Panc1 (cell line): ENCODE results near the gene PC. TPM values are rescaled to one million over a fixed set of nuclear protein-coding genes. Genes with fewer than 3 reads are reported as not detected.

Experiments used
- ATAC-seq: fragments of 200-7000 bp; cut with Tn5 transposase; 2 replicates; pipeline ENCODE4 v1.9.1; 2020; ENCODE audit warnings: mild to moderate bottlenecking, moderate library complexity
- BruUV-seq: library from RNA; stranded (reverse); fragments of 400-500 nt; replicated peaks from 2 replicates; lab custom pipeline; 2021; lab: Mats Ljungman, UMichigan
- CTCF ChIA-PET: fragments of 300-600 bp; sonication (Branson Sonifier 250); formaldehyde crosslinking; loops from one replicate; lab custom pipeline; 2022; ENCODE audit warnings: antibody characterized with exemption; lab: Charles Lee
- POLR2A ChIA-PET: fragments of 300-600 bp; sonication (Branson Sonifier 250); formaldehyde crosslinking; loops from one replicate; lab custom pipeline; 2022; ENCODE audit warnings: antibody characterized with exemption; lab: Charles Lee
- DNase-seq: peaks from one replicate; pipeline ENCODE4 v3.0.0-alpha.2; 2010; ENCODE audit warnings: low read depth, low spot score
- H3K27ac ChIP-seq: 2 replicates; pipeline ENCODE4 v1.5.1; 2011; ENCODE audit warnings: mild to moderate bottlenecking, low read length, inconsistent platforms
- H3K27me3 ChIP-seq: fragments of 200-500 bp; sonication (Bioruptor generic); 2 replicates; pipeline ENCODE4 v1.6.0; 2014; ENCODE audit warnings: low read length, inconsistent platforms; ENCODE audit not compliant: control insufficient read depth, insufficient read depth
- H3K36me3 ChIP-seq: fragments of 200-500 bp; sonication (Bioruptor generic); 2 replicates; pipeline ENCODE4 v1.5.1; 2014; ENCODE audit warnings: inconsistent platforms, mild to moderate bottlenecking, low read length, moderate library complexity; ENCODE audit not compliant: control insufficient read depth, insufficient read depth
- H3K4me1 ChIP-seq: 2 replicates; pipeline ENCODE4 v1.5.1; 2011; ENCODE audit warnings: inconsistent platforms, mild to moderate bottlenecking, low read length, moderate library complexity; ENCODE audit not compliant: control insufficient read depth, insufficient read depth
- H3K4me3 ChIP-seq, 2 experiments: 2 replicates each; pipeline ENCODE4 v1.5.1; 2011 to 2012; ENCODE audit warnings: low read depth in 2 of 2, low read length in 2 of 2, mild to moderate bottlenecking in 2 of 2, inconsistent platforms in 1 of 2, moderate library complexity in 1 of 2
- H3K9me3 ChIP-seq: fragments of 200-500 bp; sonication (Bioruptor generic); 2 replicates; pipeline ENCODE4 v1.5.1; 2014; ENCODE audit warnings: low read depth, mild to moderate bottlenecking, inconsistent platforms, low read length, moderate library complexity; ENCODE audit not compliant: control insufficient read depth, insufficient read depth
- POLR2AphosphoS5 ChIP-seq: IDR thresholded peaks from 2 replicates; pipeline ENCODE4 v1.6.1; 2012; ENCODE audit warnings: mild to moderate bottlenecking, low read depth, low read length, moderate library complexity
- SIN3A ChIP-seq: IDR thresholded peaks from 2 replicates; pipeline ENCODE4 v1.6.1; 2012; ENCODE audit warnings: low read depth, mild to moderate bottlenecking, low read length, moderate library complexity, borderline replicate concordance; ENCODE audit not compliant: insufficient read depth
- TCF7L2 ChIP-seq: IDR thresholded peaks from 2 replicates; pipeline ENCODE4 v1.6.1; 2011; ENCODE audit warnings: mild to moderate bottlenecking, low read depth, low read length, inconsistent platforms
- in situ Hi-C: cut with HindIII; loops from 2 replicates; pipeline ENCODE4 v1.10.0; 2016; ENCODE audit warnings: low sequenced_read_pairs, low pct_unique_long_range_greater_than_20kb
- intact Hi-C: fragments of 100-400 bp; cut with micrococcal nuclease; formaldehyde crosslinking; loops from one replicate; pipeline ENCODE4 v1.10.0; 2022; ENCODE audit not compliant: unreplicated experiment
- total RNA-seq: library from RNA; stranded (reverse); gene quantifications from one replicate; pipeline ENCODE4 v1.2.1, GENCODE V29; 2021; ENCODE audit not compliant: unreplicated experiment
- TF ChIP-seq, protein P1 (sequence below), 2 experiments: IDR thresholded peaks; 2 replicates each; pipeline ENCODE4 v1.6.1; 2011 to 2012; ENCODE audit warnings: low read depth in 2 of 2, control low read depth in 1 of 2, low read length in 1 of 2, mild to moderate bottlenecking in 1 of 2, moderate library complexity in 1 of 2; ENCODE audit not compliant: insufficient read depth in 1 of 2
- TF ChIP-seq, protein P2 (sequence below): fragments of 450-650 bp; IDR thresholded peaks from 2 replicates; pipeline ENCODE4 v1.5.1; 2017; ENCODE audit warnings: mild to moderate bottlenecking

PC gene
- total RNA-seq, 1 experiment from 2014 or later: 12.8 TPM

DNA sequence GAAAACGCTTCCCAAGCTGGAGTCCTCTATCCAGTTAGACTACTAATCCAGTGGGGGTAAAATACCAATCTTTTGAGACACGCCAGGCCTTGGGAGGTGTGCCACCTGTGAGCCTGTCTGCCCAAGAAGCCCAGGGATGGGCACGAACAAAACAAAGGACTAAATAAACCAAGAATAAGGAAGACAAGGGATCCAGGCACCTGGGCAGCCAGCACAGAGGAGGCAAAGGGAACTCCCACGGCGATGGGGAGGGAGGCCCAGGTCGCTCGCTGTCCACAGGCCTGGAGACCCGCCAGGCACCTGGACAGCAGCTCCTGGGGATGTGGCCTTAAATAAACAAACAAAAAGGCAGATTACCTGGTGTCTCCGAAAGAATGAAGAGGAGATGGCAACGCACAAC, 69.9 kb downstream of the PC start:
- Histone ChIP-seq H3K27me3 (no peaks in the 10 kb centered on the region), H3K4me1 (peaks cover 14% of the 10 kb centered on the region), H3K36me3 (no peaks in the 10 kb centered on the region), H3K27ac (no peak overlapping the region), H3K9me3 (peaks cover 6% of the 10 kb centered on the region; the same call in 1 of the 2 replicates), H3K4me3 (no peak overlapping the region)
- no peak for ATAC-seq
- intact Hi-C loops (no loop called here), in situ Hi-C loops (no loop called here)
- CTCF ChIA-PET: no interaction called here
- no peak for DNase-seq
- BruUV-seq: no TSS peak
- no peak for TF ChIP-seq SIN3A
- TF ChIP-seq, protein P1, sequence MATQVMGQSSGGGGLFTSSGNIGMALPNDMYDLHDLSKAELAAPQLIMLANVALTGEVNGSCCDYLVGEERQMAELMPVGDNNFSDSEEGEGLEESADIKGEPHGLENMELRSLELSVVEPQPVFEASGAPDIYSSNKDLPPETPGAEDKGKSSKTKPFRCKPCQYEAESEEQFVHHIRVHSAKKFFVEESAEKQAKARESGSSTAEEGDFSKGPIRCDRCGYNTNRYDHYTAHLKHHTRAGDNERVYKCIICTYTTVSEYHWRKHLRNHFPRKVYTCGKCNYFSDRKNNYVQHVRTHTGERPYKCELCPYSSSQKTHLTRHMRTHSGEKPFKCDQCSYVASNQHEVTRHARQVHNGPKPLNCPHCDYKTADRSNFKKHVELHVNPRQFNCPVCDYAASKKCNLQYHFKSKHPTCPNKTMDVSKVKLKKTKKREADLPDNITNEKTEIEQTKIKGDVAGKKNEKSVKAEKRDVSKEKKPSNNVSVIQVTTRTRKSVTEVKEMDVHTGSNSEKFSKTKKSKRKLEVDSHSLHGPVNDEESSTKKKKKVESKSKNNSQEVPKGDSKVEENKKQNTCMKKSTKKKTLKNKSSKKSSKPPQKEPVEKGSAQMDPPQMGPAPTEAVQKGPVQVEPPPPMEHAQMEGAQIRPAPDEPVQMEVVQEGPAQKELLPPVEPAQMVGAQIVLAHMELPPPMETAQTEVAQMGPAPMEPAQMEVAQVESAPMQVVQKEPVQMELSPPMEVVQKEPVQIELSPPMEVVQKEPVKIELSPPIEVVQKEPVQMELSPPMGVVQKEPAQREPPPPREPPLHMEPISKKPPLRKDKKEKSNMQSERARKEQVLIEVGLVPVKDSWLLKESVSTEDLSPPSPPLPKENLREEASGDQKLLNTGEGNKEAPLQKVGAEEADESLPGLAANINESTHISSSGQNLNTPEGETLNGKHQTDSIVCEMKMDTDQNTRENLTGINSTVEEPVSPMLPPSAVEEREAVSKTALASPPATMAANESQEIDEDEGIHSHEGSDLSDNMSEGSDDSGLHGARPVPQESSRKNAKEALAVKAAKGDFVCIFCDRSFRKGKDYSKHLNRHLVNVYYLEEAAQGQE (IDR thresholded peaks at IDR 0.05; ENCODE audit: insufficient read depth in 1 of 2, low read depth in 2 of 2, low read length in 1 of 2): no peak
- TF ChIP-seq, protein P2, sequence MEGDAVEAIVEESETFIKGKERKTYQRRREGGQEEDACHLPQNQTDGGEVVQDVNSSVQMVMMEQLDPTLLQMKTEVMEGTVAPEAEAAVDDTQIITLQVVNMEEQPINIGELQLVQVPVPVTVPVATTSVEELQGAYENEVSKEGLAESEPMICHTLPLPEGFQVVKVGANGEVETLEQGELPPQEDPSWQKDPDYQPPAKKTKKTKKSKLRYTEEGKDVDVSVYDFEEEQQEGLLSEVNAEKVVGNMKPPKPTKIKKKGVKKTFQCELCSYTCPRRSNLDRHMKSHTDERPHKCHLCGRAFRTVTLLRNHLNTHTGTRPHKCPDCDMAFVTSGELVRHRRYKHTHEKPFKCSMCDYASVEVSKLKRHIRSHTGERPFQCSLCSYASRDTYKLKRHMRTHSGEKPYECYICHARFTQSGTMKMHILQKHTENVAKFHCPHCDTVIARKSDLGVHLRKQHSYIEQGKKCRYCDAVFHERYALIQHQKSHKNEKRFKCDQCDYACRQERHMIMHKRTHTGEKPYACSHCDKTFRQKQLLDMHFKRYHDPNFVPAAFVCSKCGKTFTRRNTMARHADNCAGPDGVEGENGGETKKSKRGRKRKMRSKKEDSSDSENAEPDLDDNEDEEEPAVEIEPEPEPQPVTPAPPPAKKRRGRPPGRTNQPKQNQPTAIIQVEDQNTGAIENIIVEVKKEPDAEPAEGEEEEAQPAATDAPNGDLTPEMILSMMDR: no peak
- POLR2A ChIA-PET: no interaction called here

DNA sequence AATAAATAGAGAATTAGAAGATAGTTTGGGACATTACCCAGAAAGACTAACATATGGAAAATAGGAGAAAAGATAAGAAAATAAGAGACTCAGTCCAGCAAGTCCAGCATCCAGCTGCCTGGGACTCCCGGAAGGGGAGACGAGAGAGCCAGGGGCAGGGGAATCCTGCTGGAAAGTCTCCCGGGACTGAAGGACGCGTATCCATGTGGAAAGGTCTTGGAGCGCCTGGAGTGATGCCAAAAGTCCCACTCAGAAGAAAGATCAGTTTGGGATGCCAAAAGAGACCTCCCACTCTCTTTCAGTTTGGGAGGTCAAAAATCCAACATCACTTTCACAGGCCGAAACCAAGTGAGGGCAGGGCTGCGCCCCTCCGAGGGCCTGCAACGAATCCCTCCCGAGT, 70.7 kb downstream of the PC start:
- no peaks in the 10 kb centered on the region for H3K36me3 ChIP-seq
- H3K27me3 ChIP-seq: no peaks in the 10 kb centered on the region
- intact Hi-C loops (no loop called here), in situ Hi-C loops (no loop called here)
- peaks cover 6% of the 10 kb centered on the region; the same call in 1 of the 2 replicates for H3K9me3 ChIP-seq
- CTCF ChIA-PET: no interaction called here
- ATAC-seq: no peak
- no peak for DNase-seq
- POLR2A ChIA-PET: interaction anchor here (0.6 kb wide), 1 partner anchor 61 kb away, joined by 3 read pairs; no protein-coding TSS in a partner anchor
- TF ChIP-seq, protein P2: no peak
- no peak for TF ChIP-seq TCF7L2
- TF ChIP-seq, protein P1 (IDR thresholded peaks at IDR 0.05; ENCODE audit: insufficient read depth in 1 of 2, low read depth in 2 of 2, low read length in 1 of 2): no peak
- TF ChIP-seq SIN3A: no peak
- no peak for TF ChIP-seq POLR2AphosphoS5
- BruUV-seq: no TSS peak
- peaks cover 20% of the 10 kb centered on the region for H3K4me1 ChIP-seq
- no peak overlapping the region for H3K4me3 ChIP-seq
- H3K27ac ChIP-seq: no peak overlapping the region
